Stimulated activated CD4-positive, alpha-beta T cell treated with anti-CD3 and anti-CD28 coated beads, Interleukin-4, amount 100 ng/mL, for 48 hours (primary cell): Measurements from ENCODE around the gene C1QB.

Experiments used
- DNase-seq, 2 donors: peaks; one replicate each; pipeline ENCODE4 v3.0.0-alpha.2; 2020; ENCODE audit warnings: low read depth in 2 of 2

C1QB gene

DNA sequence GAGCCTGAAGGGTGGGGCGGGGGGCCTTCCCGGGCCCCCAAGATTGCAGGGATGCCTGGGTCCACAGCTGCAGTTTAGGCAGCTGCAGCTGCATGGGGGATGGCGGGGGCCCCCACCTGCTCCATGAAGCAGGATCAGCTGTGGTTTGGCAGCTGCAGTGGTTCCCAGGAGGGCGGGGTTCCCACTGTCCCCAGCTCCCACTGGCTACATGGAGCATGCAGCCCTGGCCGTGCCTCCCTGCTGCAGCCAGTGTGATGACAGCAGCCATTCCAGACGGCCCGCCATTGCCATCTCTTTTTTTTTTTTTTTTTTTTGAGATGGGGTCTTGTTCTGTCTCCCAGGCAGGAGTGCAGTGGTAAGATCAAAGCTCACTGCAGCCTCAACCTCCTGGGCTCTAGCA is 17.6 kb upstream of the C1QB start:
- no peak for DNase-seq

DNA sequence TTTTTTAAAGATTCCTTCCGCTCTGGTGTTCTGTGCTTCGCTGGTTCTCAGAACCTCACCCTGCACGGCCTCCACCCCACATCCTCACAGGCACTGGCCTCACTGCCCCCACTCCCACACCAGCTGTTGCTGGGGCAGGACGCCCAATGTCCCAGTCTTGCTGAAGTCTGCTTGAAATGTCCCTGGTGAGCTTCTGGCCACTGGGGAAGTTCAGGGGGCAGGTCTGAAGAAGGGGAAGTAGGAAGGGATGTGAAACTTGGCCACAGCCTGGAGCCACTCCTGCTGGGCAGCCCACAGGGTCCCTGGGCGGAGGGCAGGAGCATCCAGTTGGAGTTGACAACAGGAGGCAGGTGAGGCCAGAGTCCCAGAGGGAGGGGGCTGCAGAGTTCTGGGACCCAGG is 16.7 kb upstream of the C1QB start, which contains the start of gene C1QA:
C1QA (plus strand) TSS at position 276 of the 400 bp plus-strand sequence. CDS start 989 bp downstream, outside the sequence.
- DNase-seq, result no peak

- no peak for DNase-seq
These were observed 16.1 kb upstream of the C1QB start for GRCh38 chr1:22636927-22637326.

GRCh38 chr1:22637907-22638445 is 15.1 kb upstream of the C1QB start:
- DNase-seq, result no peak

- no peak for DNase-seq
These were observed 14.4 kb upstream of the C1QB start for GRCh38 chr1:22638476-22639234.

GRCh38 chr1:22639286-22639685 is 13.8 kb upstream of the C1QB start:
- no peak for DNase-seq

- no peak for DNase-seq
These were observed 11.8 kb upstream of the C1QB start for GRCh38 chr1:22641247-22641646.

DNA sequence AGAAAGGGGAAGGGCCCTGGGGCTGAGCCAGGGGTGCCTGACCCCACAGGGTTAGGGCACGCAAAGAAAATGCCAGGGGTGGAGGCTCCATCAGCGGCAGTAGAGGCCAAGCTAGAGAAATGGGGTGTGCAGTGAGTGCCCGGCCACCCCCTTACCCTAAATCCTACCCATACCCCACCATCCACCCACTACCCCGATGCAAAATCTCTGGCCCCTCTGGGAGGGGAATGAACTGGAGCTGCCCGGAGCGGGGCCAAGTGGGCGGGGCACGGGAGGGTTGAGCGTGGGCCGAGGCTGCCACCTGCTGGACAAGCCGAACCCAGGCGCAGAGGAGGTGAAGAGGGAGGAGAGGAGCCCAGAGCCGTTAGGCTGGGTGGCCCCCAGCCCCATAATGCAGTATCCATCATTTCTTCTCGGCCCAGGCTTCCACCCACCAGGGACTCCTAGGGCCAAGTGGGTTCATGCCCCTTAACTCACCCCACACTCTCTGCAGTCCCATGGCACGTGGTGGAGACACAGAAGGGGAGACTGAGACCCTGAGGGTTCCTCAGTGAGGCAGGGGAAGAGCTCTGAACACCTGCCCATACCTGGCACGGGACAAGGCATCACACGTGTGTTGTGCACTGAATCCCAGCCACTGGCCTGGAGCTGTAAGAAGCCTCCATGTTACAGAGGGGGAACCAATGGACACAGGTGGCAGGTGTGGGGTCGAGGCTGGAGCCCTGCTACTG is 11.0 kb upstream of the C1QB start:
- peak; percentile 65 to 69 for DNase-seq

DNA sequence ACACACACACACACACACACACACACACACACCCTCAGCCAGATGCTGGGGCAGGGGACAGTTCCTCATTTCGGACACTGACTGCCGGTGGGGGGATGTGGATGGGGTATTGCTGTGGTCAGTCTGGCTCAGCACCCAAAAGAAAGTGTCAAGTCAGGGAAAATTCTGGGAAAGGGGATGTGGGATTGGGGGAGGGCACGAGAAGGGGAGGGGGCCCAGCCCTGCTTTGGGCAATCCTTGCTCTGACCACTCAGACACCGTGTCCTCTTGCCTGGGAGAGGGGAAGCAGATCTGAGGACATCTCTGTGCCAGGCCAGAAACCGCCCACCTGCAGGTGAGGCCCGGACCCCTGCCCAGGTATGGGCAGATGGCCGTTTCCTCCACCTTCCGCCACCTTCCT is 9.7 kb upstream of the C1QB start, which contains the start of gene C1QC:
C1QC (plus strand) TSS at position 253 of the 400 bp plus-strand sequence. CDS start 391 bp downstream, outside the sequence.
- DNase-seq, result no peak

- DNase-seq, result no peak
These were observed 9.1 kb upstream of the C1QB start for GRCh38 chr1:22643928-22644327.

GRCh38 chr1:22645931-22646330 is 7.1 kb upstream of the C1QB start:
- DNase-seq, result no peak

- DNase-seq, result no peak
These were observed 6.7 kb upstream of the C1QB start for GRCh38 chr1:22646384-22646783.

GRCh38 chr1:22650089-22650693 is 2.8 kb upstream of the C1QB start:
- no peak for DNase-seq

DNA sequence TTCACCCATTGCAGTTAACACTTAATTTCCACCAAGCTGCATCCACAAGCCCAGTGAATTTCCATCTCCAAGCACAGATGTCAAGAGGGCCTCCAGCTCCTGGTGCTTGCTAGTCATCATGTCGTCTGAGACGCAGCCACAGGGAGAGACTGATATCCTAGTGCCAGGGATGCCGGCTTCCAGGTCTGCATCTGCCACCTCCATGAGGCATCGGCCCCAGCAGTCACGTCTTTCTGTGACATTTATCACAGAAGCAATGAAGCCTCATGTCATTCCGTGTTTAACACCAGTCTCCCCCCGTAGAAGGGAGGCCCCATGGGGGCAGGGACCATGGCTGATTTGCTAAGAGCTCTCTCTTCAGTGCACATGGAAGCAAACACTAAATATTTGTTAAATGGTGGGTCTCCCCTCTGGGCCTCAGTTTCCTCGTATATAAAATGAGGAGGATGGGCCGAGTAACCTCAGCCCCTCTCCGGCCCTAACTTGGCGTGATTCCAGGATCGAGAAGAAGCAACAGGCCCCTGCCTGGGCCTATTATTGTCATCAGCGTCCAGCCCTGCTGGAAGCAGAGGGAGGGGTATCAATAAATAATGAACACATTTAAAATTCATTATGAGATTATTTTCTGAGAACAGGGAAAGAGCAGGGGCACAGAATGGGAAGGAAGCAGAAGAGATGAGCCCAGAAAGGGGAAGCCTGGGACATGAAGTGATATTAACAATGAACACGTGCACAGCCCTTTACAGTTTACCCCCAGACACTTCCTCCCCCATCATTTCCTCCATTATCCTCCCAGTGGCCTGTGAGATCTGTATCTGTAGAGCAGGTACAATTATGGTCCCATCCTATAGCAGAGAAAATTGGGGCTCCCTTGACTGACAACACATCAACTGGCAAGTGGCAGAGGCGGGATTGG is 837 bp upstream of the C1QB start:
- DNase-seq, result no peak

- no peak for DNase-seq
These were observed 1.7 kb downstream of the C1QB start for GRCh38 chr1:22654692-22655091.

GRCh38 chr1:22658385-22659163 is 5.5 kb downstream of the C1QB start:
- no peak for DNase-seq

DNA sequence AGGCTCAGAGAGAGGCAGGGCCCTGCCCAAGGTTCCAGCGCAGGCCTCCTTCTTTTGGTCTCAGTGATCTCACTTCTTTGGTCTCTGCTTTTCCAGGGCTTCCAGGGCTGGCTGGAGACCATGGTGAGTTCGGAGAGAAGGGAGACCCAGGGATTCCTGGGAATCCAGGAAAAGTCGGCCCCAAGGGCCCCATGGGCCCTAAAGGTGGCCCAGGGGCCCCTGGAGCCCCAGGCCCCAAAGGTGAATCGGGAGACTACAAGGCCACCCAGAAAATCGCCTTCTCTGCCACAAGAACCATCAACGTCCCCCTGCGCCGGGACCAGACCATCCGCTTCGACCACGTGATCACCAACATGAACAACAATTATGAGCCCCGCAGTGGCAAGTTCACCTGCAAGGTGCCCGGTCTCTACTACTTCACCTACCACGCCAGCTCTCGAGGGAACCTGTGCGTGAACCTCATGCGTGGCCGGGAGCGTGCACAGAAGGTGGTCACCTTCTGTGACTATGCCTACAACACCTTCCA is 7.7 kb downstream of the C1QB start:
- DNase-seq, result no peak

DNA sequence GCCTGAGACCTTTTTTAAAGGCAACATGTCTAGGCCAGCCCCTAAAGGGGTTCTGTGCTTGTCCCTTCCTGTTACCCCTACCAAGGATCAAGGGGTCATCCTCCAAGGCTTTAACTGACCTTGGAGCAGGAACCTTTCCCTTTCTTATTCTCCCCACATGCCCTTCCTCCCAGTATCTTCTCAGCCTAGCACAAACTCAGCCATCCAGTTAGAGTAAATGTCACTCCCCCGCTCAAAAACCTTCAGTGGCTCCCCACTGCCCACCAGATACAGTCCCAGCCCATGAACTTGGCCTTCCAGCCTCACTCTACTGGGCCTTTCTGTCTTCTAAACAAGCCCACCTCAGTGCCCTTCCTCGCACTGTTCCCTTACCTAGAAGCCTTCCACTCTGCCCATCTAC is 8.8 kb downstream of the C1QB start:
- DNase-seq, result no peak

GRCh38 chr1:22662318-22662717 is 9.3 kb downstream of the C1QB start:
- DNase-seq, result no peak

- DNase-seq, result no peak
These were observed 10.0 kb downstream of the C1QB start for GRCh38 chr1:22662986-22663408.
